Mesendoderm (in vitro differentiated cells): Measurements from ENCODE around the gene GRK1.

ENCODE experiments used
- DNase-seq: peaks from one replicate; pipeline ENCODE4 v3.0.0; 2013
- H2AK5ac ChIP-seq: 2 replicates; pipeline ENCODE4 v1.6.1; 2013; ENCODE audit warnings: low read length, inconsistent platforms
- H2BK120ac ChIP-seq: 2 replicates; pipeline ENCODE4 v1.6.1; 2013; ENCODE audit warnings: low read depth, mild to moderate bottlenecking, low read length, moderate library complexity, mixed read lengths
- H2BK15ac ChIP-seq: replicated peaks from 2 replicates; pipeline ENCODE4 v1.6.1; 2013; ENCODE audit warnings: low read depth, mild to moderate bottlenecking, moderate library complexity
- H2BK5ac ChIP-seq: 2 replicates; pipeline ENCODE4 v1.6.1; 2013; ENCODE audit warnings: low read length, inconsistent platforms
- H3K18ac ChIP-seq: 2 replicates; pipeline ENCODE4 v1.6.1; 2013; ENCODE audit warnings: mild to moderate bottlenecking, low read length, mixed read lengths
- H3K23ac ChIP-seq: one replicate; pipeline ENCODE4 v1.6.1; 2013; ENCODE audit warnings: low read length
- H3K27ac ChIP-seq: 2 replicates; pipeline ENCODE4 v1.5.1; 2013; ENCODE audit warnings: low read depth, mild to moderate bottlenecking, inconsistent platforms, low read length, moderate library complexity
- H3K27me3 ChIP-seq: 2 replicates; pipeline ENCODE4 v1.6.1; 2013; ENCODE audit warnings: low read length, control low read depth, mild to moderate bottlenecking, inconsistent platforms; ENCODE audit not compliant: insufficient read depth, poor library complexity
- H3K36me3 ChIP-seq: 2 replicates; pipeline ENCODE4 v1.6.1; 2013; ENCODE audit warnings: low read length, inconsistent platforms; ENCODE audit not compliant: control insufficient read depth, insufficient read depth
- H3K4ac ChIP-seq: one replicate; pipeline ENCODE4 v1.6.1; 2013; ENCODE audit warnings: low read depth, mild to moderate bottlenecking, low read length, moderate library complexity
- H3K4me1 ChIP-seq: 2 replicates; pipeline ENCODE4 v1.6.1; 2013; ENCODE audit warnings: low read depth, low read length, inconsistent platforms; ENCODE audit not compliant: control insufficient read depth
- H3K4me2 ChIP-seq: 2 replicates; pipeline ENCODE4 v1.6.1; 2013; ENCODE audit warnings: low read length
- H3K4me3 ChIP-seq: 2 replicates; pipeline ENCODE4 v1.5.1; 2013; ENCODE audit warnings: mild to moderate bottlenecking, low read length
- H3K56ac ChIP-seq: one replicate; pipeline ENCODE4 v1.6.1; 2013; ENCODE audit warnings: low read length
- H3K79me1 ChIP-seq: 2 replicates; pipeline ENCODE4 v1.6.1; 2013; ENCODE audit warnings: low read length, inconsistent platforms
- H3K79me2 ChIP-seq: 2 replicates; pipeline ENCODE4 v1.6.1; 2013; ENCODE audit warnings: mild to moderate bottlenecking, low read length; ENCODE audit not compliant: control insufficient read depth, insufficient read depth
- H3K9ac ChIP-seq: 2 replicates; pipeline ENCODE4 v1.6.1; 2013; ENCODE audit warnings: low read length, inconsistent platforms
- H4K5ac ChIP-seq: one replicate; pipeline ENCODE4 v1.6.1; 2013; ENCODE audit warnings: low read length
- H4K8ac ChIP-seq: one replicate; pipeline ENCODE4 v1.6.1; 2013; ENCODE audit warnings: low read depth, mild to moderate bottlenecking, control low read depth, low read length, moderate library complexity
- WGBS: extraction: QIAGEN DNeasy Blood & Tissue Kit; methylation state at CpG from one replicate; pipeline ENCODE4 v1.1.7; 2013; ENCODE audit warnings: low lambda C conversion rate, missing lambda C conversion rate; ENCODE audit not compliant: insufficient coverage; ENCODE audit errors: extremely low coverage; 5-methylcytosine and 5-hydroxymethylcytosine counted together

The GRK1 gene

GRCh38 chr13:113661509-113661908 is 5.5 kb upstream of the GRK1 start:
- 100% methylated on average over 1 of the region's 2 CpGs for WGBS
- Histone ChIP-seq H3K27ac (no peak overlapping the region), H3K27me3 (no peaks in the 10 kb centered on the region), H2BK5ac (no peak overlapping the region), H2BK15ac (no peak overlapping the region), H3K18ac (no peak overlapping the region), H3K4ac (no peak overlapping the region), H3K56ac (no peak overlapping the region), H2AK5ac (no peak overlapping the region), H4K8ac (no peak overlapping the region), H3K4me1 (no peaks in the 10 kb centered on the region), H3K4me3 (no peak overlapping the region), H4K5ac (no peak overlapping the region), H3K79me1 (no peaks in the 10 kb centered on the region), H3K79me2 (no peaks in the 10 kb centered on the region), H3K9ac (no peak overlapping the region), H3K4me2 (no peak overlapping the region), H3K23ac (no peak overlapping the region), H3K36me3 (no peaks in the 10 kb centered on the region), H2BK120ac (no peak overlapping the region)
- DNase-seq = no peak

GRCh38 chr13:113663934-113664333 is 3.1 kb upstream of the GRK1 start:
- no peak overlapping the region for H3K23ac ChIP-seq
- no CpG with 5 or more reads among the region's 15 CpGs for WGBS
- no peak overlapping the region for H4K8ac ChIP-seq
- no peak overlapping the region for H3K4me2 ChIP-seq
- no peak overlapping the region for H3K27ac ChIP-seq
- H3K9ac ChIP-seq = no peak overlapping the region
- no peaks in the 10 kb centered on the region for H3K79me2 ChIP-seq
- H2BK15ac ChIP-seq = no peak overlapping the region
- H3K4me3 ChIP-seq = no peak overlapping the region
- no peak overlapping the region for H3K56ac ChIP-seq
- no peak overlapping the region for H2BK120ac ChIP-seq
- no peaks in the 10 kb centered on the region for H3K4me1 ChIP-seq
- no peak overlapping the region for H3K4ac ChIP-seq
- no peak overlapping the region for H4K5ac ChIP-seq
- H2AK5ac ChIP-seq = no peak overlapping the region
- DNase-seq = no peak
- no peaks in the 10 kb centered on the region for H3K27me3 ChIP-seq
- H3K79me1 ChIP-seq = no peaks in the 10 kb centered on the region
- no peaks in the 10 kb centered on the region for H3K36me3 ChIP-seq
- H3K18ac ChIP-seq = no peak overlapping the region
- no peak overlapping the region for H2BK5ac ChIP-seq

- WGBS = no CpG with 5 or more reads among the region's 21 CpGs
- Histone ChIP-seq H3K56ac (no peak overlapping the region), H2BK120ac (no peak overlapping the region), H3K79me2 (no peaks in the 10 kb centered on the region), H2AK5ac (no peak overlapping the region), H2BK5ac (no peak overlapping the region), H3K4me3 (no peak overlapping the region), H3K4me2 (no peak overlapping the region), H3K4ac (no peak overlapping the region), H3K36me3 (no peaks in the 10 kb centered on the region), H3K4me1 (no peaks in the 10 kb centered on the region), H3K27me3 (no peaks in the 10 kb centered on the region), H3K23ac (no peak overlapping the region), H4K5ac (no peak overlapping the region), H4K8ac (no peak overlapping the region), H3K27ac (no peak overlapping the region), H3K18ac (no peak overlapping the region), H2BK15ac (no peak overlapping the region), H3K79me1 (no peaks in the 10 kb centered on the region), H3K9ac (no peak overlapping the region)
- DNase-seq = no peak
Observed at GRCh38 chr13:113664751-113665596, 2.0 kb upstream of the GRK1 start.

GRCh38 chr13:113665597-113666328 is 1.3 kb upstream of the GRK1 start:
- H4K5ac ChIP-seq = no peak overlapping the region
- H3K4me1 ChIP-seq = no peaks in the 10 kb centered on the region
- H4K8ac ChIP-seq = no peak overlapping the region
- H3K27me3 ChIP-seq = no peaks in the 10 kb centered on the region
- H3K79me1 ChIP-seq = no peaks in the 10 kb centered on the region
- no peak overlapping the region for H3K4me2 ChIP-seq
- H3K79me2 ChIP-seq = no peaks in the 10 kb centered on the region
- no peak overlapping the region for H2AK5ac ChIP-seq
- no peak overlapping the region for H3K56ac ChIP-seq
- no peak overlapping the region for H3K23ac ChIP-seq
- H3K4me3 ChIP-seq = no peak overlapping the region
- no peaks in the 10 kb centered on the region for H3K36me3 ChIP-seq
- H3K9ac ChIP-seq = no peak overlapping the region
- no peak overlapping the region for H3K4ac ChIP-seq
- no peak overlapping the region for H2BK5ac ChIP-seq
- no peak overlapping the region for H3K18ac ChIP-seq
- WGBS = no CpG with 5 or more reads among the region's 3 CpGs
- no peak overlapping the region for H2BK120ac ChIP-seq
- DNase-seq = no peak
- no peak overlapping the region for H3K27ac ChIP-seq
- no peak overlapping the region for H2BK15ac ChIP-seq

- Histone ChIP-seq H3K23ac (no peak overlapping the region), H3K36me3 (no peaks in the 10 kb centered on the region), H3K4ac (no peak overlapping the region), H3K27me3 (no peaks in the 10 kb centered on the region), H4K8ac (no peak overlapping the region), H3K4me2 (no peak overlapping the region), H4K5ac (no peak overlapping the region), H3K56ac (no peak overlapping the region), H3K4me3 (no peak overlapping the region), H3K79me2 (no peaks in the 10 kb centered on the region), H2AK5ac (no peak overlapping the region), H3K18ac (no peak overlapping the region), H3K4me1 (no peaks in the 10 kb centered on the region), H2BK15ac (no peak overlapping the region), H3K27ac (no peak overlapping the region), H2BK5ac (no peak overlapping the region), H3K79me1 (no peaks in the 10 kb centered on the region), H2BK120ac (no peak overlapping the region), H3K9ac (no peak overlapping the region)
- no CpG with 5 or more reads among the region's 2 CpGs for WGBS
- DNase-seq = no peak
Observed at GRCh38 chr13:113666329-113666670, 719 bp upstream of the GRK1 start.
